Gastrocnemius medialis (tissue), 4 donors: ENCODE results near the gene IFT88. TPM values are rescaled to one million over a fixed set of nuclear protein-coding genes. Genes with fewer than 3 reads are reported as not detected.

ENCODE experiments used
- ATAC-seq, 2 donors: fragments of 150-250 bp; one replicate each; pipeline ENCODE4 v1.9.1; 2016
- DNase-seq, 2 donors: peaks; one replicate each; pipeline ENCODE4 v3.0.0-alpha.2; 2019
- H3K27ac ChIP-seq, 4 donors: fragments of 200-600 bp; sonication (generic); 1 replicate in 1 of 4; 2 replicates in 3 of 4; pipeline ENCODE4 v1.5.1; 2016 to 2018; ENCODE audit warnings: mild to moderate bottlenecking in 2 of 4, moderate library complexity in 1 of 4
- H3K27me3 ChIP-seq, 3 donors: fragments of 200-600 bp; sonication (generic) in 2 of 3; 1 replicate in 1 of 3; 2 replicates in 2 of 3; pipeline versions ENCODE4 v1.5.1 to v1.6.0; 2016 to 2019; ENCODE audit warnings: mild to moderate bottlenecking in 1 of 3, moderate library complexity in 1 of 3
- H3K36me3 ChIP-seq, 2 donors: fragments of 200-600 bp; sonication (generic) in 1 of 2; one replicate each; pipeline ENCODE4 v1.5.1; 2017 to 2018
- H3K4me1 ChIP-seq, 2 donors: fragments of 200-600 bp; sonication (generic) in 1 of 2; one replicate each; pipeline ENCODE4 v1.5.1; 2016 to 2017; ENCODE audit warnings: mild to moderate bottlenecking in 2 of 2
- H3K4me3 ChIP-seq, 4 donors: fragments of 200-600 bp; sonication (generic) in 3 of 4; 1 replicate in 1 of 4; 2 replicates in 3 of 4; pipeline ENCODE4 v1.5.1; 2016 to 2019; ENCODE audit warnings: mild to moderate bottlenecking in 2 of 4
- H3K9me3 ChIP-seq, 3 donors: fragments of 200-600 bp; sonication (generic) in 2 of 3; 1 replicate in 1 of 3; 2 replicates in 2 of 3; pipeline ENCODE4 v1.5.1; 2016 to 2019
- POLR2A ChIP-seq, 2 donors: fragments of 450-650 bp; IDR thresholded peaks; one replicate each; pipeline ENCODE4 v1.6.1; 2017; ENCODE audit warnings: antibody characterized with exemption in 2 of 2, mild to moderate bottlenecking in 2 of 2, moderate library complexity in 2 of 2
- in situ Hi-C, 4 donors: fragments of 200-750 bp; cut with MboI; loops; one replicate each; pipeline versions ENCODE4 v1.15.0 to v1.8.0; 2017; ENCODE audit warnings: low sequenced_read_pairs in 4 of 4
- intact Hi-C: fragments of 100-400 bp; cut with DNase I; formaldehyde crosslinking; loops from one replicate; pipeline ENCODE4 v1.15.1; 2023; ENCODE audit warnings: low total_unique reads
- total RNA-seq, 4 donors: library from RNA; depleted of rRNA; stranded (reverse); fragments of >200 nt; gene quantifications; one replicate each; pipeline versions ENCODE4 v1.1.0 to v1.2.3, GENCODE V29; 2016
- TF ChIP-seq, protein P1 (sequence below), 5 experiments: fragments of 450-650 bp in 3 of 5; fragments of 200-600 bp in 2 of 5; sonication (generic) in 2 of 5; IDR thresholded peaks in 4 of 5; conservative IDR thresholded peaks in 1 of 5; 1 replicate in 4 of 5; 2 replicates in 1 of 5; pipeline ENCODE4 v1.5.1; 2016 to 2019; ENCODE audit warnings: antibody characterized with exemption in 5 of 5, mild to moderate bottlenecking in 3 of 5, moderate library complexity in 3 of 5

The IFT88 gene
- total RNA-seq, 4 donors from 2014 or later, result 3.5 to 9.4 (median 4.5) TPM

DNA sequence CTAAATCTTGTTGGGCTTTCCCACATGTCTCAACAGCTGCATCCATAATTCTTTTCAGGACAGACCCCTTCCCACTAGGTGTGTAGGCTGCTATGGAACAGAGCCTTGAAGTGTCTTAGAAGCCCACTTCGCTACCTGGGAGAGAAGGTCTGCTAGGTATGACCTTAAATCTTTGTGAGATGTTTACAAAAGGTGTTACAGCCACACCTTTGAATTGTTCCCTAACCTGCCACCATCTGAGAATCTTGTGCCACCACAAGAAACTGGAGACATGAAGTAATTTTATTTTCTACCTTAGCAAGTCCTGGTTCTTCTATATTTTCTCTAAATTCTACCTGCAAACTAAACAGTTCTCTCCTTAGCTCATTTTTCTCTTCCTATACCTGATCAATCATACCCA is 69.1 kb downstream of the IFT88 start:
- H3K27ac ChIP-seq, result no peak overlapping the region
- no peaks in the 10 kb centered on the region for H3K9me3 ChIP-seq
- H3K4me1 ChIP-seq, result no peaks in the 10 kb centered on the region
- peaks cover 0 to 5% of the 10 kb centered on the region in 2 donors for H3K36me3 ChIP-seq
- no peak overlapping the region for H3K4me3 ChIP-seq
- in situ Hi-C loops, result no loop called here
- no peak for TF ChIP-seq POLR2A (IDR thresholded peaks at IDR 0.05)
- ATAC-seq (no peak), DNase-seq (no peak)
- intact Hi-C loops, result no loop called here
- no peaks in the 10 kb centered on the region for H3K27me3 ChIP-seq

DNA sequence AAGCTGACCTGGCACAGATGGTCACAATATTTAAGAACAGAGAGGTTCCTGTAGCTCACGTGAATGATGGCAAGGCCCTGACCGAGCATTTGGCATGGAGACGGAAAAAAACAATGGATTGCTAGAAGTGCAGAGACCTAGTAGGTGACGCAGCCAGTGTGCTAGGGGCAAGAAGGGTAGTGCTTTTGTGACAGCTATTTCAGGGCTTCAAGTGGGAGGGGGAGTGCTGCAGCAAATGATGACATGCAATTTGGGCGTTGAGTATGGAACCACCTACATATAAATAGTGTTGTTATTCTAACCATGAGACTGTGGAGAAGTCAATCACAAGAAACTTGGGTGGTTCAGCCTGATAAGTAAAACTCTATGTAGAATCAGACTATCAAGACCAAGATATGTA is 70.9 kb downstream of the IFT88 start:
- ATAC-seq (no peak), DNase-seq (no peak)
- TF ChIP-seq POLR2A (IDR thresholded peaks at IDR 0.05), result no peak
- TF ChIP-seq, protein P1, sequence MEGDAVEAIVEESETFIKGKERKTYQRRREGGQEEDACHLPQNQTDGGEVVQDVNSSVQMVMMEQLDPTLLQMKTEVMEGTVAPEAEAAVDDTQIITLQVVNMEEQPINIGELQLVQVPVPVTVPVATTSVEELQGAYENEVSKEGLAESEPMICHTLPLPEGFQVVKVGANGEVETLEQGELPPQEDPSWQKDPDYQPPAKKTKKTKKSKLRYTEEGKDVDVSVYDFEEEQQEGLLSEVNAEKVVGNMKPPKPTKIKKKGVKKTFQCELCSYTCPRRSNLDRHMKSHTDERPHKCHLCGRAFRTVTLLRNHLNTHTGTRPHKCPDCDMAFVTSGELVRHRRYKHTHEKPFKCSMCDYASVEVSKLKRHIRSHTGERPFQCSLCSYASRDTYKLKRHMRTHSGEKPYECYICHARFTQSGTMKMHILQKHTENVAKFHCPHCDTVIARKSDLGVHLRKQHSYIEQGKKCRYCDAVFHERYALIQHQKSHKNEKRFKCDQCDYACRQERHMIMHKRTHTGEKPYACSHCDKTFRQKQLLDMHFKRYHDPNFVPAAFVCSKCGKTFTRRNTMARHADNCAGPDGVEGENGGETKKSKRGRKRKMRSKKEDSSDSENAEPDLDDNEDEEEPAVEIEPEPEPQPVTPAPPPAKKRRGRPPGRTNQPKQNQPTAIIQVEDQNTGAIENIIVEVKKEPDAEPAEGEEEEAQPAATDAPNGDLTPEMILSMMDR (IDR thresholded peaks at IDR 0.05 in 4 of 5, conservative IDR thresholded peaks at IDR 0.05 in 1 of 5), result no peak
- Histone ChIP-seq H3K4me1 (no peaks in the 10 kb centered on the region), H3K4me3 (no peak overlapping the region), H3K9me3 (no peaks in the 10 kb centered on the region), H3K27me3 (no peaks in the 10 kb centered on the region), H3K36me3 (peaks cover 0 to 5% of the 10 kb centered on the region in 2 donors), H3K27ac (no peak overlapping the region)
- in situ Hi-C loops, result no loop called here
- intact Hi-C loops, result no loop called here

DNA sequence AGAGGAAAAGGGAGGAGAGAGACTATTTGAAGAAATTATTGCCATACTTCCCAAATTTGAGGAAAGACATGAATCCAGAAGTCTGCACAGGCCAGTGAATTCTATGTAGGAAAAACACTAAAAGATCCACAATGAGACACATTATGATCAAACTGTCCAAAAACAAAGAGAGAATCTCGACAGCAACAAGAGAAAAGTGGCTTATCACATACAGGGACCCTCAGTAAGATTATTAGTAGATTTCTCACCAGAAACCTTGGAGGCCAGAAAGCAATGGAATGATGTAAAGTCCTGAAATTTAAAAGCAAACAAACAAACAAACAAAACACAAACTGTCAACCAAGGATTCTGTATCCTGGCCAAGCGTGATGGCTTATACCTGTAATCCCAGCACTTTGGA is 80.8 kb downstream of the IFT88 start:
- Histone ChIP-seq H3K9me3 (no peaks in the 10 kb centered on the region), H3K27ac (no peak overlapping the region), H3K27me3 (no peaks in the 10 kb centered on the region), H3K4me1 (no peaks in the 10 kb centered on the region), H3K4me3 (no peak overlapping the region), H3K36me3 (no peaks in the 10 kb centered on the region)
- in situ Hi-C loops (no loop called here), intact Hi-C loops (no loop called here)
- TF ChIP-seq, protein P1 (IDR thresholded peaks at IDR 0.05 in 4 of 5, conservative IDR thresholded peaks at IDR 0.05 in 1 of 5), result no peak
- TF ChIP-seq POLR2A (IDR thresholded peaks at IDR 0.05), result no peak
- DNase-seq, result no peak
- no peak for ATAC-seq

DNA sequence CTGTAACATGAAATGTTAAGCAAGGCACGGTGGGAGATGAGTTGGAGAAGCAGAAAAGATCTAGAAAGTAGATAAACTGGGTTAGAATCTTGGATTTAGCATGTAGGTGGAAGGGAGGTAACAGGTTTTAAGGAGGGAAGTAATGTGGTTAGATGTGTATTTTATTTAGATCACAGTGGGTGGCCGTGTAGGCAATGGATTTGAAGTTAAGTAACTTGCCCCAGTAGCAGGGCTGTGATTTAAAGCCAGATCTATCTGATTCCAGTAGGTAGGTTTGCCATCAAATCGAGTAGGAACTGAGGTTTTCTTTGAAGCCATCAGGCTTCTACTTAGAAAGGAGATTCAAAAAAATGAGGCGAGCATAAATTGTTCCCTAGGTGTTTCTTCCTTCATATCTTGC is 86.0 kb downstream of the IFT88 start:
- Histone ChIP-seq H3K27me3 (no peaks in the 10 kb centered on the region), H3K4me1 (no peaks in the 10 kb centered on the region), H3K9me3 (no peaks in the 10 kb centered on the region), H3K27ac (no peak overlapping the region), H3K4me3 (no peak overlapping the region), H3K36me3 (peaks cover 0 to 7% of the 10 kb centered on the region in 2 donors)
- no peak for ATAC-seq
- intact Hi-C loops (no loop called here), in situ Hi-C loops (loop anchor here in 1 of 4 donors (25.0 kb wide), 1 partner anchor 166 kb away; no protein-coding TSS in a partner anchor)
- no peak for TF ChIP-seq POLR2A (IDR thresholded peaks at IDR 0.05)
- TF ChIP-seq, protein P1 (IDR thresholded peaks at IDR 0.05 in 4 of 5, conservative IDR thresholded peaks at IDR 0.05 in 1 of 5), result no peak
- DNase-seq, result no peak

DNA sequence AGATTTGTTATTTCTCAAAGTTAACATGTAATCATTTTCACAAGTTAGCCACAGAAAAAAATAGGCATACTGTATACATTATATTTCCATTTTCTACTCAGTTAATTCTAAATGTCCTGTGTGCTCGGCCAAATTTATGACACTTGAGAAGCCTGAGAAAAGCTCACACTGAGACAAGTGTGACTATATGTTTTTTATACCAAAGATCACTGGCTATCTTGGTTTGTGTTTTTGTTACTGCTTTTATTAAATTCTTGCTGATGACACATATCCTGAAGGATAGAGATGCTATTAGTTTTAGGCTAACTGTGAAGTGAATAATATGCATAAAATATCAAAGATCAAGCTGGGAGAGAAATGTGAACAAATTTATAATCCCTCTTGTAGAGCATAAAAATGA is 87.2 kb downstream of the IFT88 start:
- H3K4me3 ChIP-seq, result no peak overlapping the region
- in situ Hi-C loops, result loop anchor here in 1 of 4 donors (25.0 kb wide), 1 partner anchor 167 kb away; no protein-coding TSS in a partner anchor
- peaks cover 0 to 7% of the 10 kb centered on the region in 2 donors for H3K36me3 ChIP-seq
- ATAC-seq, result no peak
- intact Hi-C loops, result no loop called here
- H3K27me3 ChIP-seq, result no peaks in the 10 kb centered on the region
- H3K27ac ChIP-seq, result no peak overlapping the region
- H3K4me1 ChIP-seq, result no peaks in the 10 kb centered on the region
- no peak for DNase-seq
- no peak for TF ChIP-seq POLR2A (IDR thresholded peaks at IDR 0.05)
- TF ChIP-seq, protein P1 (IDR thresholded peaks at IDR 0.05 in 4 of 5, conservative IDR thresholded peaks at IDR 0.05 in 1 of 5), result no peak
- H3K9me3 ChIP-seq, result no peaks in the 10 kb centered on the region
